HEK293T (cell line): ENCODE results near the gene C6orf136.

ENCODE experiments used
- CTCF ChIA-PET: fragments of 350-600 bp; formaldehyde crosslinking; extraction: SDS; loops from one replicate; lab custom pipeline; 2021; ENCODE audit warnings: antibody characterized with exemption, inconsistent platforms; lab: Yijun Ruan, JAX
- POLR2A ChIA-PET: fragments of 350-600 bp; formaldehyde crosslinking; extraction: SDS; loops from one replicate; lab custom pipeline; 2020; ENCODE audit warnings: antibody characterized with exemption, inconsistent platforms; lab: Yijun Ruan, JAX
- DNase-seq: peaks from one replicate; pipeline ENCODE4 v3.0.0; 2012; ENCODE audit warnings: mixed read lengths; ENCODE audit errors: extremely low spot score
- ARNT ChIP-seq: fragments of 450-650 bp; IDR thresholded peaks from 2 replicates; pipeline ENCODE4 v1.6.1; 2017; ENCODE audit warnings: mild to moderate bottlenecking
- BHLHE40 ChIP-seq: fragments of 450-650 bp; IDR thresholded peaks from 2 replicates; pipeline ENCODE4 v1.6.1; 2016; ENCODE audit warnings: mild to moderate bottlenecking, moderate library complexity, borderline replicate concordance
- CTBP1 ChIP-seq: fragments of 450-650 bp; IDR thresholded peaks from 2 replicates; pipeline ENCODE4 v1.6.1; 2016; ENCODE audit warnings: borderline replicate concordance
- ELF4 ChIP-seq: fragments of 450-650 bp; IDR thresholded peaks from 2 replicates; pipeline ENCODE4 v1.6.1; 2017; ENCODE audit warnings: antibody characterized with exemption
- FOXA1 ChIP-seq: fragments of 450-650 bp; IDR thresholded peaks from 2 replicates; pipeline ENCODE4 v1.6.1; 2016; ENCODE audit warnings: mild to moderate bottlenecking
- FOXK2 ChIP-seq: fragments of 450-650 bp; IDR thresholded peaks from 2 replicates; pipeline ENCODE4 v1.6.1; 2016; ENCODE audit warnings: mild to moderate bottlenecking
- FOXM1 ChIP-seq: fragments of 450-650 bp; IDR thresholded peaks from 2 replicates; pipeline ENCODE4 v1.6.1; 2017; ENCODE audit warnings: mild to moderate bottlenecking, borderline replicate concordance
- HDGF ChIP-seq: fragments of 450-650 bp; IDR thresholded peaks from 2 replicates; pipeline ENCODE4 v1.6.1; 2017; ENCODE audit warnings: antibody characterized with exemption, borderline replicate concordance
- L3MBTL2 ChIP-seq: fragments of 450-650 bp; conservative IDR thresholded peaks from 2 replicates; pipeline ENCODE4 v1.6.1; 2016; ENCODE audit warnings: mild to moderate bottlenecking
- LEF1 ChIP-seq: fragments of 450-650 bp; IDR thresholded peaks from 2 replicates; pipeline ENCODE4 v1.6.1; 2017; ENCODE audit warnings: mild to moderate bottlenecking, borderline replicate concordance
- NFRKB ChIP-seq: fragments of 450-650 bp; IDR thresholded peaks from 2 replicates; pipeline ENCODE4 v1.6.1; 2016; ENCODE audit warnings: mild to moderate bottlenecking, moderate library complexity
- PKNOX1 ChIP-seq: fragments of 450-650 bp; IDR thresholded peaks from 2 replicates; pipeline ENCODE4 v1.6.1; 2016
- SP1 ChIP-seq: fragments of 450-650 bp; IDR thresholded peaks from 2 replicates; pipeline ENCODE4 v1.6.1; 2017
- SUZ12 ChIP-seq: fragments of 450-650 bp; IDR thresholded peaks from 2 replicates; pipeline ENCODE4 v1.6.1; 2016; ENCODE audit warnings: mild to moderate bottlenecking
- TARDBP ChIP-seq: fragments of 450-650 bp; IDR thresholded peaks from 2 replicates; pipeline ENCODE4 v1.6.1; 2016
- ZNF384 ChIP-seq: fragments of 450-650 bp; IDR thresholded peaks from 2 replicates; pipeline ENCODE4 v1.6.1; 2016

The C6orf136 gene

GRCh38 chr6:30641048-30641447, 5.9 kb upstream of the C6orf136 start:
- TF ChIP-seq LEF1: no peak
- no peak for TF ChIP-seq FOXA1
- DNase-seq: no peak
- CTCF ChIA-PET: no interaction called here
- POLR2A ChIA-PET: interaction anchor here (1.1 kb wide), 1 partner anchor 16 kb away, joined by 4 read pairs; no protein-coding TSS in a partner anchor

GRCh38 chr6:30643656-30644055, 3.3 kb upstream of the C6orf136 start:
- DNase-seq: no peak
- TF ChIP-seq TARDBP (no peak), SP1 (no peak), L3MBTL2 (no peak), BHLHE40 (no peak), NFRKB (no peak), HDGF (no peak), ELF4 (no peak), ARNT (no peak)
- CTCF ChIA-PET: no interaction called here
- POLR2A ChIA-PET: interaction anchor here (0.9 to 1.6 kb wide), 4 partner anchors 26 to 30 kb away, joined by 3 to 5 read pairs (median 4); partner anchors contain the start of genes MRPS18B and PPP1R10

GRCh38 chr6:30644769-30645168, 2.2 kb upstream of the C6orf136 start:
- no peak for TF ChIP-seq ELF4
- no peak for TF ChIP-seq BHLHE40
- TF ChIP-seq ZNF384: no peak
- TF ChIP-seq L3MBTL2: no peak
- no peak for TF ChIP-seq HDGF
- no peak for TF ChIP-seq SP1
- no peak for TF ChIP-seq FOXA1
- no peak for TF ChIP-seq FOXK2
- no peak for TF ChIP-seq LEF1
- TF ChIP-seq TARDBP: no peak
- TF ChIP-seq CTBP1: no peak
- no peak for TF ChIP-seq ARNT
- TF ChIP-seq PKNOX1: no peak
- no peak for TF ChIP-seq SUZ12
- CTCF ChIA-PET: no interaction called here
- POLR2A ChIA-PET: interaction anchor here (1.1 to 1.6 kb wide), 2 partner anchors 30 to 32 kb away, joined by 4 to 5 read pairs; no protein-coding TSS in a partner anchor
- no peak for DNase-seq

- TF ChIP-seq FOXM1 (no peak), SUZ12 (no peak), BHLHE40 (no peak), FOXA1 (no peak)
- no peak for DNase-seq
- POLR2A ChIA-PET: interaction anchor here (0.6 to 1.6 kb wide), 3 partner anchors 28 to 55 kb away, joined by 3 read pairs; partner anchors contain the start of gene MRPS18B
- CTCF ChIA-PET: interaction anchor here (1.1 kb wide), 1 partner anchor 33 kb away, joined by 4 read pairs; no protein-coding TSS in a partner anchor
These were observed 944 bp upstream of the C6orf136 start for GRCh38 chr6:30645989-30646388.

GRCh38 chr6:30647242-30648116, 546 bp downstream of the C6orf136 start:
- TF ChIP-seq CTBP1: peak; percentile 14; the same call in 1 of the 2 replicates
- TF ChIP-seq ARNT: no peak
- no peak for TF ChIP-seq NFRKB
- TF ChIP-seq BHLHE40: no peak
- peak; percentile 34 for TF ChIP-seq L3MBTL2
- DNase-seq: peak; percentile 82
- ChIA-PET CTCF (no interaction called here), POLR2A (interaction anchor here (0.7 to 1.8 kb wide), 8 partner anchors 9 to 34 kb away, joined by 3 to 11 read pairs (median 3); partner anchors contain the start of genes ATAT1 and MRPS18B)

GRCh38 chr6:30651143-30651542, 4.2 kb downstream of the C6orf136 start:
- ChIA-PET POLR2A (interaction anchor here (3.8 kb wide), 1 partner anchor 37 kb away, joined by 21 read pairs; no protein-coding TSS in a partner anchor), CTCF (interaction anchor here (1.2 kb wide), 1 partner anchor 28 kb away, joined by 3 read pairs; no protein-coding TSS in a partner anchor)
- DNase-seq: no peak
- TF ChIP-seq TARDBP (no peak), SUZ12 (no peak), ZNF384 (no peak), CTBP1 (no peak), ARNT (no peak), ELF4 (no peak), PKNOX1 (no peak), HDGF (no peak), SP1 (no peak)
